Urinary bladder (tissue), 4 donors: ENCODE data around the gene KMT5B. TPM values are rescaled to one million over a fixed set of nuclear protein-coding genes. Genes with fewer than 3 reads are reported as not detected.

ENCODE experiments used
- DNase-seq: peaks from one replicate; pipeline ENCODE4 v3.0.0-alpha.2; 2015; ENCODE audit errors: extremely low spot score
- H3K27ac ChIP-seq: one replicate; pipeline ENCODE4 v1.5.1; 2013; ENCODE audit warnings: low read depth, mild to moderate bottlenecking, moderate library complexity
- H3K36me3 ChIP-seq: one replicate; pipeline ENCODE4 v1.6.1; 2013; ENCODE audit warnings: mild to moderate bottlenecking, moderate library complexity; ENCODE audit not compliant: insufficient read depth
- H3K4me1 ChIP-seq: one replicate; pipeline ENCODE4 v1.6.1; 2013; ENCODE audit warnings: mild to moderate bottlenecking, moderate library complexity; ENCODE audit not compliant: insufficient read depth
- H3K4me3 ChIP-seq: one replicate; pipeline ENCODE4 v1.5.1; 2013; ENCODE audit warnings: low read depth, low read length
- WGBS: extraction: QIAGEN DNeasy Blood & Tissue Kit; methylation state at CpG from one replicate; pipeline ENCODE4 v1.1.7; 2013; 5-methylcytosine and 5-hydroxymethylcytosine counted together
- polyA plus RNA-seq: library from polyadenylated mRNA; stranded (reverse); fragments of 200-250 nt; gene quantifications from one replicate; pipeline ENCODE4 v1.2.3, GENCODE V29; 2013
- total RNA-seq: library from RNA; depleted of rRNA; stranded (reverse); fragments of >200 nt; gene quantifications from one replicate; pipeline ENCODE4 v1.2.3, GENCODE V29; 2014
- donor health status: healthy with polysubstance abuse.
- donor health status: healthy.

Gene KMT5B
- total and polyA plus RNA-seq, 2 donors: 24.5 to 78.5 TPM

GRCh38 chr11:68212421-68213134, 518 bp downstream of the KMT5B start:
- Histone ChIP-seq H3K36me3 (no peaks in the 10 kb centered on the region), H3K4me3 (peak overlapping the region; percentile 93), H3K4me1 (no peaks in the 10 kb centered on the region), H3K27ac (peak overlapping the region; percentile 100)
- DNase-seq: no peak
- WGBS: under 1% methylated on average over 79 of the region's 80 CpGs

- Histone ChIP-seq H3K4me1 (no peaks in the 10 kb centered on the region), H3K4me3 (peak overlapping the region; percentile 8), H3K27ac (peak overlapping the region; percentile 44), H3K36me3 (no peaks in the 10 kb centered on the region)
- 29% methylated on average over 14 of the region's 14 CpGs for WGBS
- no peak for DNase-seq
Observed at GRCh38 chr11:68211546-68211945, 1.6 kb downstream of the KMT5B start.

GRCh38 chr11:68206211-68206610, 6.9 kb downstream of the KMT5B start:
- WGBS: 25% methylated on average over 5 of the region's 5 CpGs
- peaks cover 3% of the 10 kb centered on the region for H3K4me1 ChIP-seq
- no peak overlapping the region for H3K27ac ChIP-seq
- H3K4me3 ChIP-seq: no peak overlapping the region
- H3K36me3 ChIP-seq: no peaks in the 10 kb centered on the region
- no peak for DNase-seq

- H3K4me1 ChIP-seq: peaks cover 3% of the 10 kb centered on the region
- WGBS: 42% methylated on average over 6 of the region's 6 CpGs
- no peaks in the 10 kb centered on the region for H3K36me3 ChIP-seq
- no peak for DNase-seq
- H3K27ac ChIP-seq: no peak overlapping the region
- H3K4me3 ChIP-seq: no peak overlapping the region
Observed at GRCh38 chr11:68204402-68204801, 8.7 kb downstream of the KMT5B start.

GRCh38 chr11:68202165-68202564, 10.9 kb downstream of the KMT5B start:
- peaks cover 3% of the 10 kb centered on the region for H3K4me1 ChIP-seq
- H3K27ac ChIP-seq: no peak overlapping the region
- no peak overlapping the region for H3K4me3 ChIP-seq
- H3K36me3 ChIP-seq: no peaks in the 10 kb centered on the region
- WGBS: 79% methylated on average over 2 of the region's 2 CpGs
- DNase-seq: no peak

- Histone ChIP-seq H3K27ac (no peak overlapping the region), H3K4me3 (no peak overlapping the region), H3K4me1 (peaks cover 3% of the 10 kb centered on the region), H3K36me3 (no peaks in the 10 kb centered on the region)
- WGBS: 71% methylated on average over 4 of the region's 4 CpGs
- DNase-seq: no peak
Observed at GRCh38 chr11:68201492-68201891, 11.6 kb downstream of the KMT5B start.

- peaks cover 3% of the 10 kb centered on the region for H3K4me1 ChIP-seq
- 45% methylated on average over 3 of the region's 3 CpGs for WGBS
- no peak for DNase-seq
Observed at GRCh38 chr11:68200639-68201038, 12.5 kb downstream of the KMT5B start.

GRCh38 chr11:68199295-68199987, 13.7 kb downstream of the KMT5B start:
- WGBS: 85% methylated on average over 8 of the region's 8 CpGs
- peaks cover 3% of the 10 kb centered on the region for H3K4me1 ChIP-seq
- no peak overlapping the region for H3K4me3 ChIP-seq
- no peaks in the 10 kb centered on the region for H3K36me3 ChIP-seq
- no peak overlapping the region for H3K27ac ChIP-seq
- no peak for DNase-seq

More at GRCh38 chr11:68200639-68201038, 12.5 kb downstream of the KMT5B start:
- H3K4me3 ChIP-seq: no peak overlapping the region
- no peaks in the 10 kb centered on the region for H3K36me3 ChIP-seq
- H3K27ac ChIP-seq: no peak overlapping the region

- Histone ChIP-seq H3K4me3 (no peak overlapping the region), H3K36me3 (no peaks in the 10 kb centered on the region), H3K4me1 (no peaks in the 10 kb centered on the region), H3K27ac (no peak overlapping the region)
- no peak for DNase-seq
Observed at GRCh38 chr11:68196219-68196618, 16.9 kb downstream of the KMT5B start.

- H3K4me1 ChIP-seq: no peaks in the 10 kb centered on the region
- H3K4me3 ChIP-seq: no peak overlapping the region
- DNase-seq: no peak
- WGBS: 88% methylated on average over 3 of the region's 3 CpGs
- H3K36me3 ChIP-seq: no peaks in the 10 kb centered on the region
- no peak overlapping the region for H3K27ac ChIP-seq
Observed at GRCh38 chr11:68194675-68195294, 18.3 kb downstream of the KMT5B start.

GRCh38 chr11:68193018-68193417, 20.1 kb downstream of the KMT5B start:
- DNase-seq: no peak
- Histone ChIP-seq H3K36me3 (no peaks in the 10 kb centered on the region), H3K27ac (no peak overlapping the region), H3K4me3 (no peak overlapping the region), H3K4me1 (no peaks in the 10 kb centered on the region)
- 82% methylated on average over 5 of the region's 5 CpGs for WGBS

- Histone ChIP-seq H3K4me3 (no peak overlapping the region), H3K27ac (no peak overlapping the region), H3K36me3 (no peaks in the 10 kb centered on the region), H3K4me1 (no peaks in the 10 kb centered on the region)
- WGBS: 86% methylated on average over 5 of the region's 5 CpGs
- DNase-seq: no peak
Observed at GRCh38 chr11:68191661-68192579, 21.2 kb downstream of the KMT5B start.

- DNase-seq: no peak
- H3K4me3 ChIP-seq: no peak overlapping the region
- no peak overlapping the region for H3K27ac ChIP-seq
- WGBS: 89% methylated on average over 3 of the region's 3 CpGs
- peaks cover 3% of the 10 kb centered on the region for H3K36me3 ChIP-seq
- no peaks in the 10 kb centered on the region for H3K4me1 ChIP-seq
Observed at GRCh38 chr11:68189888-68190287, 23.2 kb downstream of the KMT5B start.
